NCI-H2107 treated with DMSO at 0.1 percent for 48 hours (cell line): ENCODE data around the gene TRAK2.
"Not testable (repeated sequence)": the region's sequence is repeated elsewhere in the genome, so short reads cannot be mapped to it uniquely, and the experiment has no call there.

Source experiments
- DNase-seq: peaks from one replicate; lab custom pipeline; 2025; ENCODE audit not compliant: unreplicated experiment; lab: John Stamatoyannopoulos, UW

Gene TRAK2

DNA sequence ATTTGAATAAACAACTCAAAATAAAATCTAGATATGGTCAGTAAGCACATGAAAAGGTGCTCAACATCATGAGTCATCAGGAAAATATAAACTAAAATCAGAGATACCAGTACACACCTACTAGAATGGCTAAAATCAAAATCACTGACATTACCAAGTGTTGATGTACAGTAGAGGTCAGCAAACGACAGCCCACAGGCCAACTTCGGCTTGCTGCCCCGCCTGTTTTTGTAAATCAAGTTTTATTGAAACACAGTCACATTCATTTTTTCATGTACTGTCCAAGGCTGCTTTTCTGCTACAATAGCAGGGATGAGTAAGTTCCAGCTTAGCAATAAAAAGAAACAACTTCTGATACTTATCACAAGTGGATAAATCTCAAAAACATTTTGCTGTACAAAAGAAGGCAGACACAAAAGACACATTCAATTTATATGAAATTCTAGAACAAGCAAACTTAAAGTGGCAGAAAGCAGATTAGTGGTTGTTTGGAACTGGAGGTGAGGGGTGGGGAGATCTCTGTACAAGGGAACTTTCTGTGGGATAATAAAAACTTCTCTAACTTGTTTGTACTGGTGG lies 32.1 kb downstream of the TRAK2 start:
- DNase-seq: no peak

- no peak for DNase-seq
These were observed 36.1 kb downstream of the TRAK2 start for GRCh38 chr2:201415149-201415548.

- DNase-seq: no peak
These were observed 36.9 kb downstream of the TRAK2 start for GRCh38 chr2:201414099-201415023.

DNA sequence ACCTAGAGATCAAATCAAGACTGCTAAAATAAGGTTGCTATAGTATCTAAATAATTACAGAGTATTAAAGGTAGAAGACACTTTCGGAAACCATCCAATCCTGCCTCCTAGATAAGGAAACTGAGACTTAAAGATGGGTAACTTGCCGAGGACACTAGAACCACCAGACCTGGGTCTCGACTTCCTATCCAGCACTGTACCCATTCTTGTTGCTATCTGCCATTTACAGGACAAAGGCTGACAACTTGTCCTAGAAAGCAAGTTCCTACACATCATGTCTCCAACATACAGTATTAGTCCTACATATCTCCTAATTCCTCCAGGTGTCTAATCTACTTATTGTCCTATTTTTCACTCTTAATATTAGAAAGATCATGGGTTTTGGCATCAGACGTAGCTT lies 37.7 kb downstream of the TRAK2 start:
- DNase-seq: no peak

DNA sequence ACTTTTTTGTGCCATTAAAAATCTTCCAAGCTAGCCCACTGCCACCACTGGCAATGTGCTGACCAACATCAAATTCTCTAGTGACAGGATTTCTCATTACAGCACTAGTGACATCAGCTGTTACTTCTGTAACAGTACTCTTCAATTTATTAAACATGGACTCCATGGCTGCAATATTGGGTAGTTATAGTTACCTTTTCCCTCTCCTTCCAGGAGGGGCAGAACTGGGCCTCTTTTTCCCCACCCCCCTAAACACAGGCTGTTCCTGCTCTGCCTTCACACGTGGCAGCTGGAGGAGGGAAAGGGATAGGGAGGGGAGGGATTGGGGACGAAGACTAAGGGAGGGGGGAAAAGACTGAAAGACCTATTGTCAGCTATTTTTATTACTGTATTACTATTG lies 38.1 kb downstream of the TRAK2 start:
- DNase-seq: no peak

- DNase-seq: no peak
These were observed 39.8 kb downstream of the TRAK2 start for GRCh38 chr2:201411421-201411820.

- no peak for DNase-seq
These were observed 42.3 kb downstream of the TRAK2 start for GRCh38 chr2:201408931-201409330.

GRCh38 chr2:201407265-201407664 lies 44.0 kb downstream of the TRAK2 start:
- no peak for DNase-seq

- DNase-seq: no peak
These were observed 45.1 kb downstream of the TRAK2 start for GRCh38 chr2:201406077-201406662.

DNA sequence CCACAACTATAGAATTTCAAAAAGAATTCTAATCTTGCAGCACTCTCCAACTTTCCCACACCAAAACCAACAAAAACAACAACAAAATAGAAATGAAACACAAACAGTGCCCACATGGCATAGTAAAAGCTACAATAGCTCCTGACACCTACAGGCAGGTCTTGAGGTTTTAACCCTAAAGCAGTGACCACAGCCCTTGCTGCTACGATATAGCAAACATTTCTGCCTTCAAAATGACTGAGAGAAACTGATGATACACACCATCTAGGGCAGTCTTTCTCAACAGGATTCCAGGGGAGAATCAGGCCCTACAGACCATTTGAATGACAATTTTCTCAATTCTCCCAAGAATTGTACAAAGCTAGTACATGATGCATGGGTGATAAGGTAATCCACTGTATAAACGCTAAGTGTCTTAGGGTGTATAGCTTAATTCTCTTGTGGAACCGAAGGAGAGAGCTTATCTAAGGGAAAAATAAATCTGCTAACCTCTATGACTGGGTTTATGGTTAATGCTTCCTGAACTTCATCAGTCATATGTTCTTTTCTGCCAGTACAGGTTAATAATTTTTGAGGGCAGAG lies 46.5 kb downstream of the TRAK2 start:
- DNase-seq: no peak

DNA sequence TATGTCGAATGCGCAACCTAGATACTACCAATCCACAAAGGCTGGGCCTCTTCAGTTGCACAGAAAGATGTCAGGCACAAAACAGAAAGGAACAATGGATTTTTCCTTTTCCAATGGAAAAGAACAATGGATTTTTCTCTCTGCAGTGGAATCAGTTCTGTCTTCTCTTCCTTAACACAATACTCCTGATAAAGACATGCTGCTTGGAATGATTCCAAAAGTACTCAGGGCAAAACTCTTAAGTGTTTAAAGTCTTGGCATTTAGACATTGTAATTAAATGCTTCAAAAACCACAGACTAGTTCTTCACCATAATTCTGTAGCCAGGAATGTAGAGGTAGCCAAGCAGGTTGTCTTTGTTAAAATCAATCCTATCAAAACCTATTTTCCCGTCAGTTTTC lies 47.4 kb downstream of the TRAK2 start:
- peak; percentile 28 for DNase-seq

DNA sequence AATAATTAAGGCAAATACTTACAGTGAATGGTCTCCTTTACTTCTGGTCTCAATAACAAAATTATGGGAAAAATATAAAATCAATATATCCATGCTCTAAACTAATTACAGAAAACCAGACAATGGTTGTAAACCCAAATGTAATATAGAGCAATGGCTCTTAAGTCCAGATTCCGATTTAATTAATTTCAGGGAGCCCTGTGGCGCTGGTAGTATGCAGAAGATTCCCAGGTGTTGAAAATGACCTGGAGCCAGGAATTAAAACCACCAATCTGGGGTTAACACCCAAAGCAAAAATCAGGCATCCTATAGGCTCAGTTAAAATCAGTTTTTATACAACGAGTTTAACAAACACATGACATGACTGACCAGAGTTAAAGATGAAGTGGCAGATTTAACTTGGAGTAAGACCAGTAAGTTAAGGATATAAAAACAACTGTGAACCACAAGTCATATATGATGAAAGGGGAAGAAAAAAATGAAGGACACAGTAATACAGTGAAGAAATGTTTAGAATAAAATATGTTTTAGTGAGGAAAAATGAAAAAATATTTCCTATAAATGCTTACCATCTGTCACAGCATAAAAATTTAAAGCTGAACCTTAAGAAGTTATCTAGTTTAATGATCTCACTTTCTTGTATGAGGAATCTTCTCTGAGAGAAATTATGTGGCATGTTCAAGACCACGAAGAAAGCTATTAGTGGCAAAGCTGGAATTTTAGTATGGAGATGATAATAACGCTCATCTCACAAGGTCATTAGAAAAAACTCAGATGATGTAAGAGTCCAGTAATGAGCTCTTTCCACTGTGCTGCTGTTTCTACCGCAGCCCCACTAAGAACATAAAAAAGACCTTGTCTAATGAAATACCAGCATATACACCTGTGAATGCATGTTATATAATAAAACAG lies 48.4 kb downstream of the TRAK2 start:
- no peak for DNase-seq

DNA sequence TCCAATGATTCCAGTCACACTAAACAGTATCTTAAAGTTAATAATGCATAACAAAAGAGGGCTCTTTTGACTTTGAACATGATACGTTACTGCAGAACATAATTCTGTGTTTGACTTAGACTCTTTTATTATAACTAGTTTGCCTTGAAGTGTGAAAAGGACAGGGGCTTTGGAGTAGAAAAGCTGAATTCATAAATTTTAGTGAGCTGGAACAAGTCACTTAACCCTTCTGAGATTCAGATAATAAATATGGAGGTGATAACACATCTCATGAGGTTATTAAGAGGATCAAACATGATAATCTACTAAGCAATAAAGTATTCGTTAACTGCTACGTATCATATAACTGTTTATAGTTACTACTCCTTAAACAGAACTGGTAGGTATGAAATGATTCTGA lies 49.4 kb downstream of the TRAK2 start:
- DNase-seq: peak; percentile 27

DNA sequence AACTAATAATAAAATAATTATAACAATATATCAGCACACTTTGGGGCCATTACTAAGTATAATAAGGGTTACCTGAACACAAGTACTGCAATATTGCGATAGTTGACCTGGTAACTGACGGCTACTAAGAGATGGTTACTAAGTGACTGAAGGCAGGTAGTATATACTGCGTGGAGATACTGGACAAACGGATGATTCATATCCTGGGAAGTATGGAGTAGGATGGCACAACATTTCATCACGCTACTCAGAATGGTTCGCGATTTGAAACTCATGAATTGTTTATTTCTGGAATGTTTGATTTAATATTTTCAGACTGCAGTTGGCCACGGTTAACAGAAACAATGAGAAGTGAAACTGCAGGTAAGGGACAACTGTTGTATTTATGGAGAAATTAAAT lies 54.7 kb downstream of the TRAK2 start:
- DNase-seq: no peak

GRCh38 chr2:201383136-201383535 lies 68.1 kb downstream of the TRAK2 start:
- DNase-seq: no peak

DNA sequence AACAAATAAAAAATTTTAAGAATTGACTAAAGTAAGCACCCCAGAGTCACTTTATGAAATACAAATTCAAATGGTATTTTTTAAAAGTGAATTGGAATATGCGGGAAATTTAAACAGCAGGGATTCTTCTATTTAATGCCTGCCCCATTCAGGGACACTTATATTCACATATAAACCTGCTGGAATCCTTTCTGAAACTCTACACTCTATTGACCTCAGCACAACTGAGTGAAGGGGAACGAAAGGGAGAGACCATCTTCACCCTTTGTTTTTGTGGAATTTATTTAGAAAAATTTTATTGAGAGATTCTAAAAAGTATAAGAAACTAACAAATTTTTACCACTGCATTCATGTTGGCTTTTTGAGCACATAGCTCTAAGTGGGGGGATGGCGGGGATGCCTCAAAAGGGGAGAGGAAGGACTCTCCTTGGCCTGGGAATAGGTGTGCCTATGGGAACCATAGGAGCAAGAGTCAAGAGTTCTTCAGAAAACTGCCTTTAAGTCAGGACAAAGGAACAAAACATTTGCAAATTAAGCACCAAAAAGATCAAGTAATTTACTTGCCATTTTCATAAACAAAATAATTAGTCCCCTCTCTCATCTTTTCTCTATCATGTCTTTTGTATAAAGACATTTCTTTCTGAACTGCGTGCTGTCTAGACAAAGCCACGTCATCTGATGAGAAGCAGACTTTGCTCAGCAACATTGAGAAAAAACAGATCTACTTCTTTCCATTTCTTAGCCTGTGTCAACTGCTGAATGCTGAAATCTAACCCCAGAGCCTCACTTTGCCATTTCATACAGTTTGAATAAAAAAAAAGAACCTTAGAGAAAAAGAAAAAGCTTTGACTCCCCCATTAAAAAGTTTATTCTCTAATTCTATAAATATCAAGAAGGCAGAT lies 72.5 kb downstream of the TRAK2 start:
- DNase-seq: no peak

- DNase-seq: no peak
These were observed 74.0 kb downstream of the TRAK2 start for GRCh38 chr2:201377218-201377617.

- no peak for DNase-seq
These were observed 81.5 kb downstream of the TRAK2 start for GRCh38 chr2:201369775-201370174.

GRCh38 chr2:201369318-201369717 lies 81.9 kb downstream of the TRAK2 start:
- DNase-seq: not testable (repeated sequence)

GRCh38 chr2:201366146-201366545 lies 85.1 kb downstream of the TRAK2 start:
- DNase-seq: no peak
